A549 (cell line): ENCODE results near the gene PLEKHM2.

ENCODE experiments used
- BHLHE40 ChIP-seq: IDR thresholded peaks from 2 replicates; pipeline ENCODE4 v1.6.1; 2012; ENCODE audit warnings: low read depth, low read length, inconsistent platforms
- CBX8 ChIP-seq: fragments of 200-600 bp; sonication (generic); IDR thresholded peaks from 2 replicates; pipeline ENCODE4 v1.6.1; 2016
- CEBPB ChIP-seq, 2 experiments: fragments of >200 bp in 1 of 2; sonication (Bioruptor Twin) in 1 of 2; formaldehyde crosslinking in 1 of 2; IDR thresholded peaks; 2 replicates each; pipeline ENCODE4 v1.6.1; 2012 to 2016
- CHD2 ChIP-seq: fragments of 150-350 bp; IDR thresholded peaks from 2 replicates; pipeline ENCODE4 v1.6.1; 2014; ENCODE audit warnings: low read length; ENCODE audit not compliant: partially characterized antibody
- EP300 ChIP-seq, 2 experiments: fragments of >200 bp; sonication (Bioruptor Twin); formaldehyde crosslinking; IDR thresholded peaks; 2 replicates in 1 of 2; 3 replicates in 1 of 2; pipeline ENCODE4 v1.6.1; 2016 to 2017
- JUNB ChIP-seq: fragments of >200 bp; sonication (Bioruptor Twin); formaldehyde crosslinking; IDR thresholded peaks from 2 replicates; pipeline ENCODE4 v1.6.1; 2016
- KDM1A ChIP-seq: fragments of 200-600 bp; sonication (generic); IDR thresholded peaks from 2 replicates; pipeline ENCODE4 v1.6.1; 2016; ENCODE audit warnings: low read depth, mild to moderate bottlenecking
- POLR2A ChIP-seq: IDR thresholded peaks from 2 replicates; pipeline ENCODE4 v1.6.1; 2012; ENCODE audit warnings: mild to moderate bottlenecking, low read length
- SMC3 ChIP-seq: fragments of >200 bp; sonication (Bioruptor Twin); formaldehyde crosslinking; IDR thresholded peaks from 3 replicates; pipeline ENCODE4 v1.6.1; 2018; ENCODE audit warnings: inconsistent platforms
- USF2 ChIP-seq: fragments of 450-650 bp; IDR thresholded peaks from 2 replicates; pipeline ENCODE4 v1.6.1; 2014; ENCODE audit warnings: antibody characterized with exemption
- TF ChIP-seq, protein P1 (sequence below): IDR thresholded peaks from 2 replicates; pipeline ENCODE4 v1.6.1; 2012
- TF ChIP-seq, protein P2 (sequence below): fragments of >200 bp; sonication (Bioruptor Twin); formaldehyde crosslinking; IDR thresholded peaks from 3 replicates; pipeline ENCODE4 v1.5.1; 2016
- TF ChIP-seq, protein P3 (sequence below): IDR thresholded peaks from 2 replicates; pipeline ENCODE4 v1.6.1; 2012

DNA sequence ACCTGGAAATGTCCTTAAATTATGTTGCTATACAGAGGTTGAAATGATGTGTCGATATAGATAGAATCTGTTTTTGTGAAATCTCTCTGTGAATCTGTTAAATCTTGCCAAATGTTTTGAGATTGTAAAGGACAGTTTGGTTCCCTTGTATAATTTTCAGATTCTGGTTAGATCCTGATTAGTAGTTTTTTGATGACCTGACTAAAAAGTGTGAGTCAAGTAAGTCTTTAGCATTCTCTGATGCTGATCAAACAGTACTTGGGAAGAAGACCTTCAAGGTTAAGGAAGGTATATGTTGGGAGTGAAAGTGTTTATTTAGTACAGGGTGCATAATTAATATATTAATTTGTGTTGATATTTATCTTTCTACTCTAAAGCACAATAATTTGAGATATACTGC is 34.2 kb upstream of the PLEKHM2 start:
- TF ChIP-seq, protein P1, sequence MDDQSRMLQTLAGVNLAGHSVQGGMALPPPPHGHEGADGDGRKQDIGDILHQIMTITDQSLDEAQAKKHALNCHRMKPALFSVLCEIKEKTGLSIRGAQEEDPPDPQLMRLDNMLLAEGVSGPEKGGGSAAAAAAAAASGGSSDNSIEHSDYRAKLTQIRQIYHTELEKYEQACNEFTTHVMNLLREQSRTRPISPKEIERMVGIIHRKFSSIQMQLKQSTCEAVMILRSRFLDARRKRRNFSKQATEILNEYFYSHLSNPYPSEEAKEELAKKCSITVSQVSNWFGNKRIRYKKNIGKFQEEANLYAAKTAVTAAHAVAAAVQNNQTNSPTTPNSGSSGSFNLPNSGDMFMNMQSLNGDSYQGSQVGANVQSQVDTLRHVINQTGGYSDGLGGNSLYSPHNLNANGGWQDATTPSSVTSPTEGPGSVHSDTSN = no peak
- TF ChIP-seq, protein P2, sequence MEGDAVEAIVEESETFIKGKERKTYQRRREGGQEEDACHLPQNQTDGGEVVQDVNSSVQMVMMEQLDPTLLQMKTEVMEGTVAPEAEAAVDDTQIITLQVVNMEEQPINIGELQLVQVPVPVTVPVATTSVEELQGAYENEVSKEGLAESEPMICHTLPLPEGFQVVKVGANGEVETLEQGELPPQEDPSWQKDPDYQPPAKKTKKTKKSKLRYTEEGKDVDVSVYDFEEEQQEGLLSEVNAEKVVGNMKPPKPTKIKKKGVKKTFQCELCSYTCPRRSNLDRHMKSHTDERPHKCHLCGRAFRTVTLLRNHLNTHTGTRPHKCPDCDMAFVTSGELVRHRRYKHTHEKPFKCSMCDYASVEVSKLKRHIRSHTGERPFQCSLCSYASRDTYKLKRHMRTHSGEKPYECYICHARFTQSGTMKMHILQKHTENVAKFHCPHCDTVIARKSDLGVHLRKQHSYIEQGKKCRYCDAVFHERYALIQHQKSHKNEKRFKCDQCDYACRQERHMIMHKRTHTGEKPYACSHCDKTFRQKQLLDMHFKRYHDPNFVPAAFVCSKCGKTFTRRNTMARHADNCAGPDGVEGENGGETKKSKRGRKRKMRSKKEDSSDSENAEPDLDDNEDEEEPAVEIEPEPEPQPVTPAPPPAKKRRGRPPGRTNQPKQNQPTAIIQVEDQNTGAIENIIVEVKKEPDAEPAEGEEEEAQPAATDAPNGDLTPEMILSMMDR = no peak
- TF ChIP-seq, protein P3, sequence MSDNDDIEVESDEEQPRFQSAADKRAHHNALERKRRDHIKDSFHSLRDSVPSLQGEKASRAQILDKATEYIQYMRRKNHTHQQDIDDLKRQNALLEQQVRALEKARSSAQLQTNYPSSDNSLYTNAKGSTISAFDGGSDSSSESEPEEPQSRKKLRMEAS = no peak
- no peak for TF ChIP-seq SMC3
- TF ChIP-seq CEBPB (IDR thresholded peaks at IDR 0.05) = no peak
- no peak for TF ChIP-seq BHLHE40
- TF ChIP-seq JUNB = no peak
- TF ChIP-seq POLR2A = no peak
- TF ChIP-seq KDM1A = no peak
- no peak for TF ChIP-seq EP300 (IDR thresholded peaks at IDR 0.05)
- no peak for TF ChIP-seq CHD2
- no peak for TF ChIP-seq CBX8
- no peak for TF ChIP-seq USF2
